A172 (cell line): ENCODE results near the gene A3GALT2. TPM values are rescaled to one million over a fixed set of nuclear protein-coding genes. Genes with fewer than 3 reads are reported as not detected.
"Not testable (repeated sequence)": the region's sequence is repeated elsewhere in the genome, so short reads cannot be mapped to it uniquely, and the experiment has no call there.

Experiments
- DNase-seq: peaks from one replicate; pipeline ENCODE4 v3.0.0-alpha.2; 2015; ENCODE audit warnings: low spot score
- total RNA-seq: library from RNA; depleted of rRNA; stranded (reverse); fragments of >200 nt; shearing (Covaris generic); gene quantifications from 2 replicates; pipeline ENCODE4 v1.2.3, GENCODE V29; 2014

The A3GALT2 gene
- total RNA-seq, 1 experiment from 2014 or later: not detected

DNA sequence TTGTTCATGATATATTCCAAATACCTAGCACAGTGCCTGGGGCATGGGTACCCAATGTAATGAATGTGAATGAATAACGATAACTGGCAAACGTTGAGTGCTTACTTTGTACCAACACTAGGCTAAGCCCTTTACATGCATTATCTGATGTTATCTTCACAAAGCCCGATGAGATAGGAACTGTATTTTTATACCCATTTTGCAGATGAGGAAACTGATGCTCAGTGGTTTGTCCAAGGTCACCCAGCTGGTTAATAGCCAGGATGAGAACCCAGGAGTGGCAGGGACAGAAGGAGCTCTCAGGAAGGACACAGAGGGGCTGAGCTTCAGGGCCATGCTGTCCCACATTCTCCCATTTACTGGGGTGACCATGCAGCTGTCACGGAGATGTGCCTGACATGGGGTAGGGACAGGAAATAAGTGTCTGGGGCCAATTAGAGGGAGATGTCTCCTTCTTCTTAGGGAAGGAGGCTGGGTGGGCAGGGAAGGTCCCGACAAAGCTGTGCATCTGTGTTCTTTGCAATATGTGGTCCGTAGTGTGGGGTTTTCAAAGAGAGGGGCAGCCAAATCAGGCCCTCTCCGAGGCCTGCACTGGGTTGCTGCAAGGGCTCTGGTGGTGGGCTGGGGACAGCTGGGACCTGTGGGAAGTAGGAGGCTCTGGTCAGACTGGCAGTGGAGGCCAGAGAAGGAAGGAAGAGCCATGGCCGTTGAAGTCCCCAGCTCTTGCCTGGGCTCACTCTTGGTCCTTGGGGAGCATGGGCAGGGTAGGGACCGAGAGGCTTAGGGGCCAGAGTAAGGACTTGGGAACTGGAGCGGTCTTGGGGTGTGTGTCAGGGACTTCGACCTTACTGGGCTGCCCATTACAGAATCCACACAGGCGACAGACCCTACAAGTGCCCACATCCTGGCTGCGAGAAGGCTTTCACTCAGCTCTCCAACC, 26.6 kb downstream of the A3GALT2 start:
- DNase-seq: no peak

DNA sequence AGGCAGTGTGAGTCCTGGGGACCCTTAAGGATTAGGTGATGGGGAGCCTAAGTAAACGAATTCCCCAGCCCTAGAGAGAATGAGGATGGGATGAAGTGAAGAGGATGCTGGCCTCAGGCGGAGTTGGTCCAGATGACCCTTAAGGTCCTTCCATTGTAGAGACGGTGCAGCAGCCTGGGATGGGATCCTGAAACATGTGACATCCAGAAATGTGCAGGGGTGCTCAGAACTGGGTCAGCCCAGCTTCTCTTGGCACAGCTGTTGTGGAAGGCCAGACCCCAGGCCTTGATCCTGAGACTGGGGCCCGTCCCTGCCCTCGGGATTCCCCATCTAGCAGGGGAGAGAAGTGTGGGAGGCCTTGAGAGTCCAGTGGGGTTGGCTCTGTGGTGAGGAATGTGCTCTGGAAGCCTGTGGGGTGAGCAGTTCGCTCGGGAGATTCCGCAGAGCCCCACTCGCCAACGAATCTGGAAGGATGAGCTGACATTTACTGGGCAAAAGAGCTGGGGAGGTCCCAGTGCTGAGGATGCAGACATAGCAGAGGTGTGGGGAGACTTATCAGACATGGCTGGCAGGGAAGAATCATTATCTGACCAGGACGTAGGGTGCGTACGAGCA, 28.1 kb downstream of the A3GALT2 start:
- DNase-seq: no peak

DNA sequence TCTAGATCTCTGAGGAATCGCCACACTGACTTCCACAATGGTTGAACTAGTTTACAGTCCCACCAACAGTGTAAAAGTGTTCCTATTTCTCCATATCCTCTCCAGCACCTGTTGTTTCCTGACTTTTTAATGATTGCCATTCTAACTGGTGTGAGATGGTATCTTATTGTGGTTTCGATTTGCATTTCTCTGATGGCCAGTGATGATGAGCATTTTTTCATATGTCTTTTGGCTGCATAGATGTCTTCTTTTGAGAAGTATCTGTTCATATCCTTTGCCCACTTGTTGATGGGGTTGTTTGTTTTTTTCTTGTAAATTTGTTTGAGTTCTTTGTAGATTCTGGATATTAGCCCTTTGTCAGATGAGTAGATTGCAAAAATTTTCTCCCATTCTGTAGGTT, 30.3 kb downstream of the A3GALT2 start:
- not testable (repeated sequence) for DNase-seq

DNA sequence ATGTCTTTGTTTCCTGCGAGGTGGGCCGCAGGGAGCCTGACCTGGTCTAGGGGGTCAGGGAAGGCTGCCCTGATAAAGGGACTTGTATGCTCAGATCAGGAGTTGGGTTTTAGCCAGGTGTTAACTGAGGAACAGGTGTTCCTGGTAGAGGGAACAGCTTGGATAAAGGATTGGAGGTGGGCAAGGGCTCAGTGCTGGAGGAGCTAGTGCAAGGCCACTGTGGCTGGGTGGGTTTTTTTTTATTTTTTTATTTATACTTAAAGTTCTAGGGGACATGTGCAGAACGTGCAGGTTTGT, 31.1 kb downstream of the A3GALT2 start:
- DNase-seq: no peak

DNA sequence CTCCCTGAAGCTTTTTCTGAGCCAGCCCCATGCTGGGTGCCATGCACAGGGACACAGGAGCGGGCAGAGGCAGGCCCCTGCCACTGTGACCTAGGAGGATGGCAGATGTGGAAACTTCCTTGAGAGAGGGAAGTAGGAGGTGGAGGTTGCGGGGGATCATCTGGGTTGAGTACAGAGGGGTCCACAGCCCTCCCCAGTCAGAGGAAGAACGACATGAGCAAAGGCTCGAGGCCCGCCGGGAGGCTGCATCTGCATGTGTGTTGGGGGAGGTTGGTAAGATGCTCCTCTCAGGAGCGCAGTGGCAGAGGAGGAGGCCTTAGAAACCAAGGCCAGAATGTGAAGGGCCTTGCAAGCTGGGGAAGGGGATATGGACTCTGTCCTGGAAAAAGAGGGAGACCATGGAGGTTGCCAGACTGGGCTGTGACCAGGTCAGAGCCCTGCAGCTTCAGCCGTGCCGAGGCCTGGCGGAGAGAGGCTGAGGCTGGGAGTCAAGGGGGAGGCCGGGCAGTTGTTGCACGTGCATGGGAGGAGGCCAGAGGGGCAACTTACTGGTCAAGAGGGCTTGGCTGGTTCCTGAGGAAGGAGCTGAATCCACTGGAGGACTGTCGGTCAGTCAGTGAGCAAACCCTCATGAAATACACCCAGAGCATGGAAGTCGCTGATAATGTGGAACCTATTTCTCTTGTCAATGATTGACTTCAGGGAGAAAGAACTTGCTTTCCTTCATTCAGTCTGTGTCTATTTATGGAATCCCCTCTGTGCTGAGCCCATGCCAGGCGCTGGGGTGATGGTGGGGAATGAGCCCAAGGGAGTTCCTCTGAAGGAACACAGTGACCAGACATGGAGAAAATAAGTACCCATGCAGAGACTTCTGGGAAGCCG, 31.7 kb downstream of the A3GALT2 start:
- DNase-seq: no peak

DNA sequence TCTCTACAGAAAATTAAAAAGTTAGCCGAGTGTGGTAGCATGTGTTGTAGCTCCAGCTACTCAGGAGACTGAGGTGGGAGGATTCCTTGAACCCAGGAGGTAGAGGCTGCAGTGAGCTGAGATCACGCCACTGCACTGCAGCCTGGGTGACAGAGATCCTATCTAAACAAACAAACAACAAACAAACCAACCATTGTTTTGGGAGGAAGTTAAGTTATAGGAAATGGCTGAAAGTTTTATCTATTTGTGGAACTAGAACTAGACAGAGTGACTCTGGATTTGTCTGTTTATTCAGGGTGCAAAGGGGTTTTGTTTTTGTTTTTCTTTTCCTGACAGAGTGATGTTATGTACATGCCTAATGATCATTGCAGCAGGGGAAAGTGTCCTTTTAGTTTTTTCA, 33.6 kb downstream of the A3GALT2 start:
- no peak for DNase-seq

DNA sequence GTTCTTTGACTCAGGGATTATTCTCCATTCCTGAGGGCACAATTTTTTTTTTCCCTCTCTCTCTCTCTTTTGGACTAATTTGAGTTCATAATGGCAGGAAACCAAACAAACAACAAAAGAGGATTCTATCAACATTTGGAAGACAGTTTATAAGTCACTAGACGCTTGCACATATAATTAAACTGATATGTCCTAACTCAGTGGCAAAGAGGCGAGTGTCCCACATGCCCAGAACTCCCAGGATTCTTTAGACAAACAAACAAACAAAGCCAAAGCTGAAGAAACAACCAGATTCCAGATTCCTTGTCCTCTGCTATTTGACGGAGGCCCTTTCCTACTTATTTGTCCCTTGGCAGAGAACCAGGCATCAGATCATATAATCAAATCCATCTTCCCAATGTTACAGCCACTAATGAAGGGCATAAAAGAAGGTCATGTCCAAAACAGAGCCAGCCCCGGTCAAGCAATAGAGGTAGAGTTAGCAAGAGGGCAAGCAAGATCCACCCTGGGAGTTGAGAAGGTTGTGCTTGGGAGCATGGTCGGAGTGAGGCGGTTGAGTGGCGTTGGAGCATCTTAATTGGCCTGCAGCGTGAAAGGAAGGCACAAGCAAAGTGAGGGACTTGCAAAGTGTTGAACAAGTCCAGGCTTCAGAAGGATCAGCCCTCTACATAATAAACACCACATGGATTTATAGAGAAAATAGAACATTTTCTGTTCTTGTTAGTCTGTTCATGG, 34.3 kb downstream of the A3GALT2 start:
- DNase-seq: no peak

DNA sequence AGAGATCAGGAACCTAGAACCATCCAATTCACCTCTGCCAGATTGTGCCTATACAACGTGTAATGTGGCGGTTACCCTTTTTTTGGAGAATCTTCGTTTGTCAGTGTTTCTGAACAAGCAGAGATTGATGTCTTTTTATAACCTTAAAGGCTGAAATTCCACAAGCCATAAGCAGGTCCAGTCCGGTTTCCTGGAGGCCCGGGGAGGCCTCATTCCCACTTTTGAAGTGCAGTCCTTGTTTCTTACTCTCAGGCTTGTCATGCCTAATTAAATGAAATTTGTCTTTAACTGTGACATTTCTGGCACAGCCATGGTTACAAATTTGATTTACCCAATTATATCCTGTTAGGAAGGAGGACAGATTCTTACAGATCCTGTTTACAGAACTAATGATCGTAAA, 36.8 kb downstream of the A3GALT2 start:
- DNase-seq: no peak

DNA sequence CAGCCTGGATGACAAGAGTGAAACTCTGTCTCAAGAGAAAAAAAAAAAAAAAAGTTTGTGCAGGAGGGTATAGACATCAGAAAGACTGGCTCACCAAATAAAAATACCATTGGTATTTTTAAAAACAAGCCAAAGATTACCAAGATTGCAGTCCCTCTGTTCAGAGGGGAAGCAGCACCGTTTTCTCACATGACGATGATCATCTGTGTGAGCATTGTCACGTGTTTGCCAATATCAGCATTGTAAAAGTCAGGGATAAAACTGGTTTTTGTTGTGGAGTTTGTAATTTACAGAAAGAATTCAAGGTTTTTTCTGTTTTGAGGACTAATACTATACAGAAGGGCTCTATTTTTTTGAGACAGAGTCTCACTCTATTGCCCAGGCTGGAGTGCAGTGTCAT, 38.1 kb downstream of the A3GALT2 start:
- DNase-seq: no peak

DNA sequence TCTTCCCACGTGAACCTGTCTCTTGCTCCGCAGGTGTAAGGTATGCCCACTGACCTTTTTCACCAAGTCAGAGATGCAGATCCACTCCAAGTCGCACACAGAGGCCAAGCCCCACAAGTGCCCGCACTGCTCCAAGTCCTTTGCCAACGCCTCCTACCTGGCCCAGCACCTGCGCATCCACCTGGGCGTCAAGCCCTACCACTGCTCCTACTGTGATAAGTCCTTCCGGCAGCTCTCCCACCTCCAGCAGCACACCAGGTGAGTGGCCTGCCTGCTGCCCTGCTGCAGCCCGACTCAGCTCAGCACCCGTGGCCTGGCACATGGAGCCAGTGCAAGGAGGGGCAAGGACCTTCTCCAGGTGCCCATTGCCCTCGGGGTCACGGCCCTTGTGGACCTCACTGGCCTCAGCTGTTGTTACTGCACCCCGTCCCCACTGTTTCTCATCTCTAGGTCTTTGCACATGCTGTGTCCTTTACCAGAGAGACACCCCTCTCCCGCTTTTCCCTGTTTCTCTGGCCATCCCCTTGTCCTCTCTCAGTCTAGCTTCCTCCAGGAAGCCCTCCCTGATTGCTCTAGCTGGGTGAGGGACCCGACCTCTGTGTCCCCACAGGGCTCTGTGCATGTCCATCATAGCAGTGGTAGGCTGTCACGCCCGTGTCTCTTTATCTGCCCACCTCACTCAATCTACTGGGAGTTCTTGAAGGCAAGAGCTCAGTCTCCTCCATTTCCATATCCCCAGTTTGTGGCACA, 39.2 kb downstream of the A3GALT2 start:
- DNase-seq: no peak

DNA sequence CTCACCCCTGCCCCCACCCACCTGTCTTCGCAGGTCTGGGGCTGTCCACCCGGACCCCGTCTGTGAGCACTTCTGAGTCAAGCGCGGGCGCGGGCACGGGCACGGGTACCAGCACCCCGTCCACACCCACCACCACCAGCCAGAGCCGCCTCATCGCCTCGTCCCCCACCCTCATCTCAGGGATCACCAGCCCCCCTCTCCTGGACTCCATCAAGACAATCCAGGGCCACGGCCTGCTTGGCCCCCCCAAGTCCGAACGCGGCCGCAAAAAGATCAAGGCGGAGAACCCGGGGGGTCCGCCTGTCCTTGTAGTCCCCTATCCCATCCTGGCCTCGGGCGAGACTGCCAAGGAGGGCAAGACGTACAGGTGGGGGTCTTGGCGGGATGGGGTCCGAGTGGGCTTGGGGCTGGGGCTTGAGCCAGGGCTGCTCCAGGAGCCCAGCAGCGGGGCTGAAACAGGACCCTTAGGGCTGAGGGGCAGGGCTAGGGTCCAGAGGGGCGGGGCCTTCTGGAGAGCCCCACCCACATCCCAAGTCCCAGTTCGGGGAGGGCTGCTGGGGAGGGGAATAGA, 40.7 kb downstream of the A3GALT2 start:
- DNase-seq: no peak

DNA sequence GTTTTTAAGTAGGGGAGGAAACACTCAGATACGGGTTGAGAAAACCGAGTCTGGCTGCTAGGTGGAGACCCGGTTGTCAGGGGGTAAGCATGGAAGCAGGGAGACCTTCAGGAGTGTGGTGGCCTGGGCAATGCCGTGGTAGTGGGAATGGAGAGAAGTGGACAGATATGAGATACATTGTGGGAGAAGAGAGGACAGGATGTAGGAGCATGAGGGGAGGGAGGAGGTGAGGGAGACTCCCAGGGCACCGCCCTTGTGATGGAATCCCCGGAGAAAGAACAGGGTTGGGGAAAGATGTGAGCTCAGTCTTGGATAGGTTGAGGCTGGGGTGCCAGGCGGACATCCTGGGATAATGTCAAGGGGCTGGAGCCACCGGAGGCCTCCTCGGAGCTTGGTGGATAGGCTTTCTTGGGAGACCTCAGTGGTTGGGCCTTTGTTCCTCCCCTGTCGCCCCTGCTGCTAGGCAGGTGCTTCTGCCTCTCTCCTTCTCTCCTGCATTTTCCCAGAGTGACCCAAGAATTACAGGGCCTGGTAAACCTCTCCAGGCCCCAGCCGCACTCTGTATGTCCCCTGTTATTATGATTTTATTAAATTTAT, 43.3 kb downstream of the A3GALT2 start:
- no peak for DNase-seq

DNA sequence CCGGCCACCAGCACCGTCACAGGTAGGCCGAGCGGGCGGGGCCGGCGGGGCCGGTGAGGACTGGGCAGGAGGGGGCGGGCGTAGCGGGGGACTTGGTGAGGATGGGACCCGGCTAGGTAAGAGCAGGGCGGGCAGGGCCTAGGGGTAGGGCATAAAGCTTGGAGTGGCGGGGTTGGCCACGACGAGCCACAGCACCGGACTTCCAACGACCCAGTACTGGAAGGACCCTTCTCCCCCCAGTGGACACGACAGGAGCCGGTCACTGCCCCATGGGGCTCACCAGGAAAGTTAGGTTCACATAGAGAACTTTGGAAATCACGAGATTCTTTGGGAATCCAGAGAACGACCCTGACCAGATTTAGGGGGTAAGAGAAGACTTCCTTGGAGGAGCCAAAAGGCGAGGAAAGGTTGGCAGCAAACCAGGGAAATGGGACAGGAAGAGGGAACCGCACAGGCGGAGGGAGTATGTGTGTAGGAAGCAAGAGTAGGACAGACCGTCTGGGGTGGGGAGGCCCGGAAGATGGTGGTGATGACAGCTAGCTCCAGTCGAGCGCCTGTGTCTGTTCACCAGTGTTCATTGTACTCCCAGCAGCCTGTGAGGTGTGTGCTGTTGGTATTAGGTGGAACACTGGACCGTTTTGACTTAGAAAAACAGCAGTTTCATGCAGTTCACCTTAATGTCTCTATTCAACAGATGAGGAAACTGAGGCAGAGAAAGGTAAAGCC, 44.2 kb downstream of the A3GALT2 start:
- no peak for DNase-seq

DNA sequence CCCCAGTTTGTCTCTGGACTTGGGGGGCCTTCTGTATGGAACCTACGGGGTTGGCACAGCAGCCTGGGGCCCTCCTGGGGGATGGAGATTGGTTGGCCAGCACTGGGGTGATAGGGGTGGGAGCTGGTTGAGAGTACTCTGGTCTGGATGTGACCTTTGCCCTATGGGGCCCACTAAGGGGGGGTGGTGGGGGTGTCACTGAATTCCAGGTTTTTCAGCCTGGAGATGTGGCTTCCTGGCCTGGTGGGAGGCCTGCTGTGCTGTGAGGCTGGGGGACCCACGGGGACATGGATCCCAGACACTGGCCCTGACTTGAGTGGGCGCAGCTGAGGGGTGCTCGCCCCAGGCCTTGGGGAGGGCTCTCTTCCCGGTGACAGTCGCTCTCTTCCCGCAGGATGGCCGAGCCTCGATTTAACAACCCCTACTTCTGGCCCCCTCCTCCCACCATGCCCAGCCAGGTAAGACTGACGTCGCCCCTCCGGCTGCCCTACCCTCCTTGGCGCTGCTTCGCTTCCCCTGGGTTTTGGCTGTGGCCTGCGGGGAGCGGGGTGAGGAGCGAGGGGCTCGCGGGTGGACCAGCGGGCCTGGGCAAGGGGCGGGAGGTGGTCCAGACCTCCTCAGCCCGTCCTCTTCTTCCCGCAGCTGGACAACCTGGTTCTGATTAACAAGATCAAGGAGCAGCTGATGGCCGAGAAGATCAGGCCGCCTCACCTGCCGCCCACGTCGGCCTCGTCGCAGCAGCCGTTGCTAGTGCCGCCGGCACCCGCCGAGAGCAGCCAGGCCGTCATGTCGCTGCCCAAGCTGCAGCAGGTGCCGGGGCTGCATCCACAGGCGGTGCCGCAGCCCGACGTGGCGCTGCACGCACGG, 45.0 kb downstream of the A3GALT2 start:
- DNase-seq: no peak

DNA sequence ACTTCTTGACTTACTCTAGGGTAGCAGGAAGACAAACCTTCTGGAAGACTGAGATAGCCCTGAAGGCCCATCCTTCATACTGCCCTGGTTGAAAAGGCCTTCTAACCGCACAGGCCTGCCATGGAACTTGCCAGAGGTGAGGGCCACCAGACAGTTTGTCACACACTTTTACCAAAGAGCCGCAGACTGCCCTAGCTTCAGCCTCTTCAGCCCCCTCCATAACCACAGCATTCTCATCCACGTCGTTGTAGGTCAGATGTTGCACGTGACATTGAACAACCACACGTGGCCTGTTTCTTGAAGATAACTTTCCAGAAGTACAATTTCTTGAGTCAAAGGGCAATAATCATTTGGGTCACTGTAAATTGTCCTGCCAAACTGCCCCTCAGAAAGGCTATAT, 45.7 kb downstream of the A3GALT2 start:
- no peak for DNase-seq

DNA sequence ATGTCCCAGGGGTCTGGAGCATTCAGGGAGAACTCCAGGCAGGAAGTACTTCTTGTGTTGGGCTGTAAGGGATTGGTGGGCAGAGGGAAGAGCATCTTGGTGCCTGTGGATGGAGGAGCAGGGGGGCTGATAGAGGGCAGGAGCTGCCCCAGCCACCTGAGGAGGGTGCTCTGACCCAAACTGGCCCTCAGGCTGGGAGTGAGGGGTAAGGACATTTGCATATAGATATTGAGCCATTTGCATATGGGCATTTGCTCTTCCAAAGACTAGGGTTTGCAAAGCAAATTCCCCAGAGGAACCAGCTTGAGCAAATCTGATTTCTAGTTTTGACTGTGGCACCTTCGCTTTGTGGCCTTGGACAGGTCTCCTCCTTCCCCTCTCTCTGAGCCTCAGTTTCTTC, 46.5 kb downstream of the A3GALT2 start:
- DNase-seq: no peak

DNA sequence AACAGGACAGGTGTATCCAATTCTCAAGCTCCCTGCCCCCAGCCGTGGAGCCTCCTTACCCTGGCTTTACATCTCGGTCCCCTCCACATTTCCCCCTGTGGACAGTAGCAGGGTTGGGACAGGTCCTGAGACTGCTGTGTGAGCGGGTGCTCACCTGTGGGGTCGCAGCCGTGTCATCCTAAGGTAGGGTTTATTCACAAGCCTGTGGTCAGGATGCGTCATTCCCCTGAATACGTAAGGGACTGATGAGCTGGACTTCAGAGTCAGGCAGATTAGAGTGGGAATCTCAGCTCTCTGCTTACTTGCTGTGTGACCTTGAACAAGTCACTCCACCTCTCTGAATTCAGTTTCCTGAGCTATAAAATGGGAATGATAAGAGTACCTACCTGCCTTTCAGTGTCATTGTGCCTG, 46.9 kb downstream of the A3GALT2 start:
- no peak for DNase-seq

DNA sequence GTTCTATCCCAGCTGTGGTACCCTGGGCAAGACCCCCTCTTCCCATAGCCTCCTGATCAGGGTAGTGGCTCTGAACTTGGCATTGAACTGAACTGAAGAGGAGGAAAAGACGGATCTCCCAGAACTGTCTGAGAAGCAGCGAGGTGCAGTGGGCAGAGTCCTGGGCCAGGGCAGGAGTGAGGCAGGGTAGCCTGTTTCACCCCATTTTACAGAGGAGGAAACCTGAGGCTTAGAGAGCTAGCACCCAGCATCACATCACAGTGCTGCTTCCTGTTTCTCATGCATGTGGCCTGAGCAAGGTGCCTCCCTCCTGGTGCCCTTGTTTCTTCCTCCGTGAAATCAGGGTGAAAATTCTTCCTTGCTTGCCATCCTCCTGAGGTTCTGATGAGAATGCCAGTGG, 47.5 kb downstream of the A3GALT2 start:
- DNase-seq: no peak

DNA sequence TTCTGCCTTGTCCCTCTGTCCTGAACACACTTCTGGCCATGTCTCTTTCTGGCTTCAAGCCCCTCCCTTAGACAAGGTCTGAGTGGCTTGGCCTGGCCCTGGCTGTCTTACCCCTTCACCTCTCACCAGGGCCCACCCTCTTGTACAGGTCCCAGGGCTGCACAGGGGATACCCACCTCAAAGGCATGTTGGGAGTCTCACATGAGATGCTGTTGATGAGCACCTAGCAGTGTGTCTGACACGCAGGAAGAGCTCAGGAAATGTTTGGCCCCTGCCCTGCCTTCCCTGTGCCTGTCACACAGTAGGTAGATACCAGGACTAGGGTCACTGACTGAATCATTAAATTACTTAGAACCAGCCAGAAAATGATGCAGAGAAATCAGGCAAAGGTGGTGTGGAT, 48.0 kb downstream of the A3GALT2 start:
- DNase-seq: no peak
